Nephron progenitor cell (in vitro differentiated cells): ENCODE data around the gene OSTF1.

ENCODE experiments used
- DNase-seq: peaks from one replicate; pipeline ENCODE4 v3.0.0; 2021
- H3K27ac Mint-ChIP-seq: 2 replicates; pipeline ENCODE4 v1.8.0; 2021; ENCODE audit warnings: mild to moderate bottlenecking, moderate library complexity, mixed read lengths
- H3K27me3 Mint-ChIP-seq: 2 replicates; pipeline ENCODE4 v1.8.0; 2021; ENCODE audit warnings: mild to moderate bottlenecking, low read depth, mixed read lengths; ENCODE audit not compliant: poor library complexity
- H3K36me3 Mint-ChIP-seq: 2 replicates; pipeline ENCODE4 v1.8.0; 2021; ENCODE audit warnings: low read depth, mixed read lengths
- H3K4me1 Mint-ChIP-seq: 2 replicates; pipeline ENCODE4 v1.8.0; 2021; ENCODE audit warnings: mixed read lengths
- H3K4me3 Mint-ChIP-seq: 2 replicates; pipeline ENCODE4 v1.8.0; 2021; ENCODE audit warnings: mild to moderate bottlenecking, moderate library complexity, mixed read lengths
- H3K9me3 Mint-ChIP-seq: 2 replicates; pipeline ENCODE4 v1.8.0; 2021; ENCODE audit warnings: mild to moderate bottlenecking, moderate library complexity, mixed read lengths
- TF ChIP-seq, protein P1 (sequence below): fragments of 200-600 bp; sonication (generic); IDR thresholded peaks from 2 replicates; pipeline ENCODE4 v1.5.0; 2021; ENCODE audit warnings: antibody characterized with exemption

The OSTF1 gene

DNA sequence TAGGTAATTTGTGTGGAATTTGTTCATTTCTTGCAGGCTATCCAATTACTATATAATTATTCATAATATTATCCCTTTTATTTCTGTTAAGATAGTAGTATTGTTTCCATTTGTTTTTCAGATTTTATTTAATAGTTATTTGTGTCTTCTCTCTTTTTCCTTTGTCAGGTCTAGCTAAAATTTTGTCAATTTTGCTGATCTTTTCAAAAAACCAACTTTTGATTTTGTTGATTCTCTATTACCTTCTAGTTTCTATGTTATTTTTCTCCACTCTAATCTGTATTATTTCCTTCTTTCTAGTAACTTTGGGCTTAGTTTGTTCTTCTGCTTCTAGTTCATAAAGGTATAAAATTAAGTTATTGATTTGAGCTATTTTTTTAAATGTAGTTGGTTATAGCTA, 76.3 kb downstream of the OSTF1 start:
- H3K27ac Mint-ChIP-seq = no peak overlapping the region
- peaks cover 33% of the 10 kb centered on the region for H3K36me3 Mint-ChIP-seq

DNA sequence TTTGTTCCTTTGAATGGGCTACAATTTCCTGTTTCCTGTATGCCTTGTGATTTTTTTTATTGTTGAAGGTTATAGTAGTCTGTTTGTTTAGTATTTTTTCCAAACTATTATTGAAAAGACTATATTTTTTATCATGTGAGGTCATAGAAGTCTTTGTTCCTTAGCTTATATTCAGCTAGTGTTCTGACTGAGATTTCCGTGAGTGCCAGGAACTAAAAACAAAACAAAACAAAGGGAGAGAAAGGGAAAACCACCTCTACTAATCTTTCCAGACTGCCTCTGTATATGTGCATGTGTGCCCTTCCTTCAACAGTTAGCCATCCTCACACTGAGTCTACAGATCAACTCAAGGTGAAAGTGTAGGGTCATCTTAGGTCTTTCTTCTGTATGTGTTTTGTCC, 79.0 kb downstream of the OSTF1 start:
- H3K9me3 Mint-ChIP-seq = peaks cover 53% of the 10 kb centered on the region
- H3K36me3 Mint-ChIP-seq = peaks cover 33% of the 10 kb centered on the region
- no peak overlapping the region for H3K27ac Mint-ChIP-seq
- TF ChIP-seq, protein P1, sequence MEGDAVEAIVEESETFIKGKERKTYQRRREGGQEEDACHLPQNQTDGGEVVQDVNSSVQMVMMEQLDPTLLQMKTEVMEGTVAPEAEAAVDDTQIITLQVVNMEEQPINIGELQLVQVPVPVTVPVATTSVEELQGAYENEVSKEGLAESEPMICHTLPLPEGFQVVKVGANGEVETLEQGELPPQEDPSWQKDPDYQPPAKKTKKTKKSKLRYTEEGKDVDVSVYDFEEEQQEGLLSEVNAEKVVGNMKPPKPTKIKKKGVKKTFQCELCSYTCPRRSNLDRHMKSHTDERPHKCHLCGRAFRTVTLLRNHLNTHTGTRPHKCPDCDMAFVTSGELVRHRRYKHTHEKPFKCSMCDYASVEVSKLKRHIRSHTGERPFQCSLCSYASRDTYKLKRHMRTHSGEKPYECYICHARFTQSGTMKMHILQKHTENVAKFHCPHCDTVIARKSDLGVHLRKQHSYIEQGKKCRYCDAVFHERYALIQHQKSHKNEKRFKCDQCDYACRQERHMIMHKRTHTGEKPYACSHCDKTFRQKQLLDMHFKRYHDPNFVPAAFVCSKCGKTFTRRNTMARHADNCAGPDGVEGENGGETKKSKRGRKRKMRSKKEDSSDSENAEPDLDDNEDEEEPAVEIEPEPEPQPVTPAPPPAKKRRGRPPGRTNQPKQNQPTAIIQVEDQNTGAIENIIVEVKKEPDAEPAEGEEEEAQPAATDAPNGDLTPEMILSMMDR = no peak
- no peak overlapping the region for H3K4me3 Mint-ChIP-seq
- no peak for DNase-seq
- H3K27me3 Mint-ChIP-seq = peaks cover 2% of the 10 kb centered on the region
- H3K4me1 Mint-ChIP-seq = no peaks in the 10 kb centered on the region

More for the DNA sequence above, 76.3 kb downstream of the OSTF1 start:
- no peak for DNase-seq
- peaks cover 53% of the 10 kb centered on the region for H3K9me3 Mint-ChIP-seq
- H3K4me3 Mint-ChIP-seq = no peak overlapping the region
- no peaks in the 10 kb centered on the region for H3K4me1 Mint-ChIP-seq
- TF ChIP-seq, protein P1 = no peak
- peaks cover 2% of the 10 kb centered on the region for H3K27me3 Mint-ChIP-seq

DNA sequence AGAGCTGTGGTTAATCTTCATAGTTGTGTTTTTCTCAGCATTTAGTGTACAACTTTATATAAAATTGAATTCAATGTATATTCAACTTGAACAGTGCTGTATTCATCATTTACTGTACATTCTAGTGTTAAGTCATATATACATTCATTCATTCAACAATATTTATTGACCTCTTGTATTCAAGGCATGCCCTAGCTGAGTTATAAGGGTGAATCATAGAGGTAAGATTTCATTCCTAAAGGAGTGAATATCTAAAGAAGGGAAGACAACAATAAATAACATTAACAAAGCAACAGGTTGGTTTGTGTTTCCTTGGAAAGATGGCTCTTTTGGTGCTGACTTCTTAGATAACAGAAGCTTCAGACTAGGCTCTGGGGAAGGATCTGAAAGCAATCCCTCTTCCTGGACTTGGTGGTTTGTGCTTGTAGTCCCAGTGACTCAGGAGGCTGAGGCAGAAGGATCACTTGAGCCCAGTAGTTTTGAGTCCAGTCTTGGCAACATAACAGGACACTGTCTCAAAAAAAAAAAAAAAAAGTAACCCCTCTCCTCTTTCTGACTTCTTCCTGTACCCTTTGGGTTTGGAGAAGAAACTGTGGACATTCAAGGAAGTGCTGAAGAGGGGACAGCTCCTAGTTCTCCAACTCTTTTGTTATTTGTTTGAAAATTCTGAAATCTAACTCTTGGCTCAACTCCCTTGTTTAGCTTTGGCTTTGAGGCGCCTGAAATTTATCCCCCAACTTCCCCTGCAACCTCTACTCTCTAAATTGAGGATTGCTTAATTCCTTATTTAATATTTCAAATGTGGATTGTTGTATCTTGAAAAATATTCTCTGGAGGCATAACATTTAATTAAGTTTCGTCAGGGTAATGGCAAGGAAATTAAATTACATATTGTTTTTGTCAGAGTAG, 80.2 kb downstream of the OSTF1 start:
- peaks cover 2% of the 10 kb centered on the region for H3K27me3 Mint-ChIP-seq
- H3K27ac Mint-ChIP-seq = no peak overlapping the region
- peaks cover 33% of the 10 kb centered on the region for H3K36me3 Mint-ChIP-seq
- H3K9me3 Mint-ChIP-seq = peaks cover 41% of the 10 kb centered on the region
- DNase-seq = no peak
- no peaks in the 10 kb centered on the region for H3K4me1 Mint-ChIP-seq
- no peak overlapping the region for H3K4me3 Mint-ChIP-seq
- TF ChIP-seq, protein P1 = no peak

DNA sequence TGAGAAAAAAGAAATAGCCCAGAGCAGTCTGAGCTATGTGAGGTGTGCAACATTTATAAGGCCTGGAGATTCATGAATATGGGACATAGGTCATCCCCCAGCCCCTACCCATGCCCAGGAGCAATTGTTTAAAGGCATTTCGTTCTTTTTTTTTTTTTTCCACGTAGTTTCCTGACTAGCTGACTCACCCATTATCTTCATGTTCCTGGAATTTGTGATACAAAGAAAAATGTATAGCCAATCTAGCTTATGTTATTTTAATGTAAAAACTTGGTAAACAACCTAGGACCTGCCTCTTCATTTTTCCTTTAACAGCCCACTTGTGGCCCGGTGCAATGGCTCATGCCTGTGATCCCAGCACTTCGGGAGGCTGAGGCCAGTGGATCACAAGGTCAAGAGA, 81.3 kb downstream of the OSTF1 start:
- peaks cover 5% of the 10 kb centered on the region for H3K4me1 Mint-ChIP-seq
- no peak overlapping the region for H3K4me3 Mint-ChIP-seq
- DNase-seq = no peak
- H3K27ac Mint-ChIP-seq = no peak overlapping the region
- TF ChIP-seq, protein P1 = no peak
- H3K36me3 Mint-ChIP-seq = peaks cover 25% of the 10 kb centered on the region
- H3K27me3 Mint-ChIP-seq = no peaks in the 10 kb centered on the region
- H3K9me3 Mint-ChIP-seq = peaks cover 30% of the 10 kb centered on the region

DNA sequence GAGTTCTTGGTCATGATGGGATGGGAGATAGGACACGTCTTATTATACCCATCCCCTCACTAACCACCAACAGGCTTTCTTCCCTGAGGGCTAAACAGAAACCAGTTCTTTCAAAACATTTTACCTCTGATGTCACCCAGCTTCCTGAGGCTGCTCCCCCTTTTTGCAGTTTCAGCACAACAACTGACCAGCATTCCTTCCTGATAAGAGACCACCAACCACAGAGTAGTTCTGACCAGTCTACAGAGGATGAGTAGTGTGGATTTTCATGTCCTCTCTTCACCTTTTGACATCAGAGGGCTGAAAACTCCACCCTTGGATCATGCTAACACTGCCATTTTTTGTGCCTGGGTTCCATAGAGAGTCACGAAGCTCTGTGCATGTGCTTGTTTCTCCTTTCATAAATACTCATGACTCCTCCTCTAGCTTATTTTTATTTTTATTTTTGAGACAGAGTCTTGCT, 82.6 kb downstream of the OSTF1 start:
- Mint-ChIP-seq H3K4me3 (no peak overlapping the region), H3K9me3 (peaks cover 17% of the 10 kb centered on the region), H3K4me1 (peaks cover 16% of the 10 kb centered on the region), H3K27me3 (no peaks in the 10 kb centered on the region), H3K36me3 (peaks cover 13% of the 10 kb centered on the region), H3K27ac (no peak overlapping the region)
- DNase-seq = no peak
- TF ChIP-seq, protein P1 = no peak
